GM21786 (cell line): ENCODE data around the gene EXOC4.

Experiments used
- ATAC-seq: cut with Tn5 transposase; IDR thresholded peaks from one replicate; pipeline ENCODE4 v1.9.1; 2021; ENCODE audit not compliant: unreplicated experiment

Gene EXOC4

DNA sequence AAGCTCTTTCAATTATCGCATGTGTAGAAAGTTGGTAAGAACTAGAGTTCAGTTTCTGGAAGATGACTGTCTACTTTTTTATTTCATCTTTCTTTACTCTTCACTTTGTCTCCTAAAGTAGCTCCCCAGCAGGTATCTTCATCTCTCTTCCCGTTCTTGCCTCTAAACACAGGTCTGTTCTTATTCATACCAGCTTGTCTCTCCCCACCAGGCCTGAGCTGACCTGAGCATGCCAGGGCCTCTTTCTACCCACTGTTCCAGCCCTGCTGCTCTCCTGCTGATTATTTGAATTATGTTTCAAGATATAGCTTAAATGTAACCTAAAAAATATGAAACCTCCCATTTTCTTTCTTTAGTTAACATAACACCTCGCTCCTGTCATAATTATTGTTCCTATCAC lies 488.2 kb downstream of the EXOC4 start:
- ATAC-seq, result no peak

DNA sequence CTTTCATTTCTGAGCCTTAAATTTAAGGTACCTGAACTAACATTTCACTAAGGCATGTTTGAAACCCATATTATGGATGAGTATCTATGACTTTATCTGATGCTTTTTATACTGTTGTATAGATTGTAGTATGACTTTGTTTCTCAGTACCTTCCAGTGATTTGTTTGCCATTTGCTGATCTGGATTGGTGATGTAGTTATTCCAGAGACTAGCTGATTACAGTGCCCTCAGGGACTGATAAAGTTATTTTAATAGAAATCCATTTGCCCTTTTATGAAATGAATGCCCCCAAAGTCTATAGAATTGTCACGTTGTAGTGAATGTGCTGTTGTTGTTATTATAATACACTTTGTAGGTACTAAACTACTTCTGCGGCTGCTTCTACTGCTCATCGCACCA lies 488.8 kb downstream of the EXOC4 start:
- no peak for ATAC-seq

DNA sequence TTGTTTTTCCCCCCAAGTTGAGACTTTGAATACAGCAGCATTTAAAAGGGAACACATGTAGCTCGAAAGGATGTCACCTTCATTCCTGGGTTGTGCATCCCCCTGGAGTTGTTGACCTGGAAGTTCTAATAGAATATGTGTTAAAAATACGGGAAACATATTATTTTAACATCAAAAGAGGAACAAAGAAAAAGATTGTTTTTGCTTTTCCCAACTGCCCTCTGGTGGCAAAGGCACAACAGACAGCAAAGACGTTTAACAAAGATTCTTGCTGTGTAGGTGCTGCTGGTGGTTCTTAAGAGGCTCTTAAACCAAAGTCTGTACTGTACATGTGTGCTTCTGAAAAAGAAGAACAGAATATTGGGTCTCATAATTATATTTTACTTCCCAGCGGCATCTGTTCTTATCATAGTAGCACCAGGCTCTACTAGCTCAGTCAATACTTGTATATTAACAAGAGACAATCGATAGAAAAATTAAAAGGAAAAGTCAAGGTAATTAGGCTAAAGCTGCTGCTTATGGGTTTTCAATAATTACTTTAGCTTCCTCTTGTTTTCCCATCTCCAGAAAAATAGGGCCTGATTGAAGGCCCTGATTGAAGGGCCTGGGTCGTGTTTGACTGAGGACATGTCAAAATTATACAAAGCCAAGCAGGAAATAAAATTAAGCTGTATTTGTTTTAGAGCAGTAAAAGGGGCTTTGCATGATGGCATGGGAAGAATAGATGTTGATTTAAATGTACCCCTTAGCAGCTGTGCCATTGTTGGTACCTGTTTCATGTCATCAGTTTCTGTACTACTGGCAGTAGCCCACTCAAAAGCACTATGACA lies 490.0 kb downstream of the EXOC4 start:
- ATAC-seq, result no peak

DNA sequence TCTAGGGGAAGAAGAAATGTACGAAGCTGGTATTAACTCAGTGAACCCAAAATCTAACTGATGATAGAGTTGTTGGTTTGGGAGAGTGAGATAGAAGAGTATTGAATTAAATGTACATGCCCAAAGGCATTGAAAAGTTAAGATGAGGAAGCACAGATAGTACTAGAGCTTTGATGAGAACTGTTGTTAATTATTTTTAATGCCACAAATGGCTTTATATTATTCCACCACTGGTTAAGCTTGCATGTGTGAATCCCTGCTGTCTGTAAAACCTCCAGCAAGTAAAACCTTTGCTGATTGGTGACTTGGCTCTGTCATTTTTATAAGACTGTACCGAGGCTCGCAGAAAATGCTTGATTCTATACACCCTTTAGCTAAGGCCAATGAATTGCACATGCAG lies 491.6 kb downstream of the EXOC4 start:
- no peak for ATAC-seq

DNA sequence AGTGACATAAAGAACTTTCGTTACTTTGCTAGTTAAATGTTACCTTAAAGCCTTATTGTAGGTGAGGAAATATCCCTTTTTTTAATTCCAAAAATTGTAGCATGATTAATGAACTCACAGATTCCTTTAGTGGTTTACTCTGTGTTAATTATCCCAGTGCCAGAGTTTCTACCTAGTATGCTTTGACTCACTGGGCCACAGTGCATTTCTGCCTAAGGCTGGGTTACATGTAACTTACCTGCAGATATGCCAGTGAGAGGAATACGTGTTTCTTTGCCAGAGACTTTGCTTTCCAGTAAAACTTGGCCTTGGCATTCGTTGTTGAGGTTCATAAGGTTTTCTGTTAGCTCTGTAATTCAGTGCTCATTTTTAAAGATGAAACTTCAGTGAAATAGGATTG lies 493.4 kb downstream of the EXOC4 start:
- no peak for ATAC-seq

DNA sequence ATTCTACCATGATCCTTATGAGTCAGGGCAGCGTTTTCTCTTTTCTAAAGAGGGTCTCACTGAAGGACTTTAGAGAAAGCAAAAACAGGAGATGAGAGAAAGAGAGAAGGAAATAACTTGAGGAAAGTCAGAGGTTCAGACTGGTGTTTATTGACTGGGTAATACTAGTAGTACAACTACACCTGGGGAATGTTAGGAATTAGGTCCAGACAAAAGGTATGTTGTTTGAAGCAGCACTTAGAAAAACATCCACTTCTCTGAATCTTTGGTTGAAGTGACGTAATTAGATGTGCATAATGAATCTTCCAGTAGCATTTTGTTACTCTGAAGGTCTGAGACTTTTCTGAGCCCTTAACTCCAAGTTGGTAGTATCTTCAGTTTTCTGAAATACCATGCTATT lies 494.0 kb downstream of the EXOC4 start:
- ATAC-seq, result no peak

DNA sequence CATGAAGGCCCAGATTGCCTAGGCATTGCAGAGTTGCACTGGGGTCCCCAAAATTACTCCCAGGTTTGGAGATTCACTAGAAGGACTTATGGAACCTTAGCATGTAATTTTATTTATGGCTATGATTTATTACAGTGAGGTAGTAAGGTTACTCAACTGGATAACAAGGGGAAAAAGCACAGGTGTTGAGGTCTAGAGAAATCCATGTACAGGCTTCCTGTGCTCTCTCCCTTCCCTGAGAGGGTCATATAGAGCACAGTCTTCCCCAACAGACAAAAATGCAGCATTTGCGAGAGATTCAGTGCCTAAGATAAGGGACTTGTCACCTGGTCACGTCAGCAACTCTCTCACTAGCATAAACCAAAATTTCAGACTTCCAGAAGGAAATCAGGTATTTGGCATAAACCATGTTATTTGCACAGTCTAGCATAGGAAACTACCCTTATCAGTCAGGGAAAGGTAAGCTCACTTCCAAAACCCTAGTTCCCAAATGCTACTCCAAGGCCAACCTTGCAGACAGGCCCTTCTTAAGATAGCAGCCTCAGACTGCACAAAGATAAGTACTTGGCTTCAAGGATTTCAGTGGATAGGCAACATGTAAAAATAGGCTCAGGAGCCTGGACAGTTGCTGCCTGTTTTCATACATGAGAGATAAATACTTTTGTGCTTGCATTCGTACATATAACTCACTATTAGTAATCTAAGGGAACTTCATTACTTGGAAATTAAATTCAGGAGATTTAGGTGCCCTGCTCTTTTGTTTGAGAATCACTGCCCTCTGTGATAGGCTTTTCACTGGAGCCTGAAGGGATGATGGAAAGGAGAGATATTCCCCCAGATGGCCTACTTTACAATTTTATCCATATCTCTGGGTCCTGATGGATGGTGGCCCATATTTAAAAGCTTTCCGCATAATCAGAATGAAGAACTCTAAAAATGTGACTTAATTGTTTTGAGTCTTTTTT lies 495.8 kb downstream of the EXOC4 start:
- ATAC-seq, result no peak

DNA sequence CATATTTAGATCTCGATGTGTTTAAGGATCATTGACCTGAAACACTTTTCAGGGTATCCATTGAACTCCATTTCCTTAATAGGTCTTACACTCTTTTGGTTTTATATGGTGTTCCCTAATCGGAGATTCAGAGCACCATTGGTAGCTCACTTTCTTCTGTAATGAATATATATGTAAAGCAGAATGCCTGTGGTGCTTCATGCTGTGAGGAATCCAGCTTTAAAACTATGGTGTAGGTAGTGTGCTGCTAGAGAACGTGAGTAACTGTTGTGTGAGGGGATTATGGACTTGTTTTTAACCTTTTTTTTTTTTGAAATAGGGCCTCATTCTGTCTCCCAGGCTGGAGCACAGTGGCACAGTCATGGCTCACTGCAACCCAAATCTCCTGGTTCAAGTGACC lies 497.4 kb downstream of the EXOC4 start:
- no peak for ATAC-seq

DNA sequence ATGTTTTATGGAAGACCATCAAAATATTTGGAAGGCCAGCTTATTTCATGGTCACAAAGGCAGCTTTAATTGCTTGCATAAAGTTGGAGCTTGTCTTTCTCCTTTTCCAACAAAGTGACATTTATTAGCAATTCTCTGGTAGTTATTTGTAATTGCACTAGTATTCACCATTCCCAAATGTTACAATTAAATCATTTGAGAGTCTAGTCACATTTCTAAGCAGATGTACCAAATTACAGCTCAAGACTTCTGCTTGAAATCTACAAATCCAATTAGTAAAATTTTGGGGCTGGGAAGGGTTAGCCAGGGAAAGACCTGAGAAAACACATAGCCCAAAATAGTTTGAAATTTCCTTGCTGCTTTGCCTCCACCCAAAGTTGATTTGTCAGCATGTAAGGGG lies 498.2 kb downstream of the EXOC4 start:
- ATAC-seq, result no peak

DNA sequence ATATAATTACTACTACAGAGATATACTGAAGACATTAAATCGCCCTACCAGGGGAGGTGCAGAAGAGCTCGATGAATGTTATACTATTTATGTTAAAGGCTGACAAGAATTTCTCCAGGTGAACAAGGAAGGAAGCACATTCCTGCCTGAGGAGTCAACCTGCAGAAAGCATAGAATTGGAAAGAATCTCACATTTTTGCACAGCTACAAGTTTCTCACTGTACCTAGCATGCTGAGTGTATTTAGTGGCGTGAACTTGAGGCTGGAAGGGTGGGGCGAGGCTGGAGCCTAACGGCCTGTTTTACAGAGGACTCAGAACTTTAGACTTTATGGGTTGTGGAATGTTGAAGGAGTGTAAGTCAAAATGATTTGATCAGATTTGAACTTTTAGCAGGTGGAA lies 500.6 kb downstream of the EXOC4 start:
- no peak for ATAC-seq

DNA sequence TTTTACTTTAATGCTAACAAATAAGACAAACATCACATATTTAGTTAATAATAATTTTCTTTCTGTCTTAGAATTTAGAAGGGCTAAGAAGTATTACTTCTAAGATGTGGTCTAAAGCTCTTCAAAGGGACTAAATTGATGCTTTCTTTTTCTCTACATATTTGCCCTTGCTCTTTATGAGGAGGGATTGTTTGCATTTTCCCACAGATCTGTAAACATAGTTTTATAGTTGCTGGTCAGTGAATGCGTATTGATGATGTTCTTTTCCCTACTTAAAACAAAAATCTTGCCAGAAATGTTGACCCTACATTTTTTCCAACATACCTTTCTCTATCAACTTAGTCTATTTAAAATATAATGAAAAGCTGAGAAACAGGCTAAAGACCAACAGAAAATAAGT lies 501.8 kb downstream of the EXOC4 start:
- ATAC-seq, result no peak

DNA sequence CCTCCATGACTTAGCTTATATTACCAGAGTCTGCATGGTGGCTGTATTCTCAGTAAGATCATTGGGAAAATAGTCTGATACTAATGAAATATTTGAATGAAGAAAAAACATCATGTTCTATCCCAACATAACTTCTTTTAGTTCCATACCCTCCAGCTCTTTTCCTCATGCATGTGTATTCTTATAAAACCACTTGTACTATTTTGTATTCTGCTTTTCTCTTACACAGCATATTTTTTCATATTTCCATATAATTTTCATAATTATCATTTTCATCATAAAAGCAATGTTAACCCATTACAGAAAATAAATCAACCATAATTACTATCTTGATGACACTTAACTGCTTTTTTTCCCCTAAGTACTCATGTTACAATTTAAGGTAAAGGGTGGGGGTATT lies 503.0 kb downstream of the EXOC4 start:
- ATAC-seq, result no peak

DNA sequence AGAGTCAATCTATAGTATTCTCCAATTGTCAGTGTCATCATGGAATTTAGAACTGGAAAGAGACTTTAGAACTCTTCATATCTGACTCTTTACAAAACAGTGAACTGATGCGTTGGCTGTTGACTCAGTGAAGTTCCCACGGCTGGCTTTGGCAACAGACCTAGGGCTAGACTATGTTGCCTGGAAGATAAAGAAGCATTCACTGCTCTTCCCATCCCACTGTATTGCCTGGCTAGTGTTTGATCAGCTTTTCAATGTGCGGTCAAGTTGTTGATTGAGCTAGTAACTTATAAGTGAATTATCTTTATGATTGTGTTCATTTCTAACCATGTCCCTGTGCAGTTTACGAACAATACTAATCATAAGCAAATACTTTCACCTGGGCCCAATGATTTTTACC lies 508.6 kb downstream of the EXOC4 start:
- ATAC-seq, result no peak

DNA sequence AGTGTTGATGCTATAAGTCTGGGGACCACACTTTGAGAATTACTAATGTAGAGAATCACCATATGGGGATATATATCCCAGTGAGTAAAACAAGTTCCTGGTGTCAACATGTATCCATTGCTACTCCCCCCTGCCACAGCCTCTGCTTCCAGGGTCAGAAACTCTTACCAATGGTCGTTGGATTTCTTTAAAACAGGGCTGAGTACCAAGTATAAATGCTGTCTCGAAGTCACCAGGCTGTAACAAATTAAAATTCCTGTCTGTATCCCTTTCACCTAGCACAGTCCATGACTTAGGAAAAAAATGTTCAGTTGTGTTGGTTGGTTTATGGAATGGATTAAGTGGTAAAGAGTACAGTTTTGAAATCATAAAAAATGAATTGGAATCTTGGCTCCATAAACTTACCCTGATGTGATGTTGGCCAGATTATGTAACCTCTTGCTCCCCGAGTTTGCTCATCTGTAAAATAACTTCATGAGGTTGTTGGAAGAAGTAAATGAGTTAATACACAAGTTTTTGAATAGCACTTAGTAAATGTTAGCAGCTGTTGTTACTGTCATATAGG lies 510.3 kb downstream of the EXOC4 start:
- ATAC-seq, result no peak

DNA sequence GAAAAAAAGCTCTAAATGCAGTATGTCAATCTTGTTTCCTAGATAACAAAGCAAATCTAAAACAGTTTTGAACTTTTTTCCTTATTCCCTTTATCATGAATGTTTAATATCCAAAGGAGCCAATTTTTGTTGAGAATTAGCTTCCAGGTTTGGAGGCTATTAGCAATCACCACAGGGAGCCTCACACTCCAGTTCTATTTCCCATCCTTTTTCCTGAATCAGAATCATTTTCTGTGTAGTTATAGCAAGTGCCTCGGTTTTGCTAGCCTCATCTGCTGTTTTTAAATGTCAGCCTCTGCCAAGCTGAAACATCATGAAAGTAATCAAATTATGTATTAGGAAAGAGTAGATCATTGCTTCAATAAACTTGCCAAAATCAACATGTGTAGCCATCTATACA lies 516.8 kb downstream of the EXOC4 start:
- no peak for ATAC-seq

DNA sequence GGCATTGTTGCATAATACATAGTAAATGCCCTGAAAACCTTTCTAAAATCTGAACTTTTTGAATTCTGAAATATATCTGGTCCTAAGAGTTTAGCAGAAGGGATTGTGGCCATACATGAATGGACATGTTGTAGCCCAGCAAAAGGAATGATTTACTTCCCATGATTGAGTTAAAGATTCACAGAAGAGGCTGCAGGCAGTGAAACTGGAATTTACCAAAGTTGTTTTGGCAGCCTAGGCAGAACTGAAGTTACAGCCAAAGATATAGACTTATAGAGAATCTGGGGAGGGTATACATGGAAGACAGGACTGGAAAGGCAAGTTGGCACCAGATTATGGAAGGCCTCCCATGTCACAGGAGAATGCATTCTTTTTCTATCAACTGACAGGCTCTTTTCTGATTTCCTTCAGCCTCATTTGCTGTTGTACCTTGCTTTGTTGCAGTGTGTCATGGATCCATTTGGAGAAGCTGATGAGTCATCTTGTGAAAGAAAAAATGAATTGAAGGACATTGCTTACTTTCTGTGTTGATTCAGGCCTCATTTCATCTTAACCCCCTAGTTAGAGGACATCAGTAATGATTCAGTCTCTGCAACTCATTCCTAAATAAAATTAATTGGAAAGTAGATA lies 518.1 kb downstream of the EXOC4 start:
- ATAC-seq, result no peak

DNA sequence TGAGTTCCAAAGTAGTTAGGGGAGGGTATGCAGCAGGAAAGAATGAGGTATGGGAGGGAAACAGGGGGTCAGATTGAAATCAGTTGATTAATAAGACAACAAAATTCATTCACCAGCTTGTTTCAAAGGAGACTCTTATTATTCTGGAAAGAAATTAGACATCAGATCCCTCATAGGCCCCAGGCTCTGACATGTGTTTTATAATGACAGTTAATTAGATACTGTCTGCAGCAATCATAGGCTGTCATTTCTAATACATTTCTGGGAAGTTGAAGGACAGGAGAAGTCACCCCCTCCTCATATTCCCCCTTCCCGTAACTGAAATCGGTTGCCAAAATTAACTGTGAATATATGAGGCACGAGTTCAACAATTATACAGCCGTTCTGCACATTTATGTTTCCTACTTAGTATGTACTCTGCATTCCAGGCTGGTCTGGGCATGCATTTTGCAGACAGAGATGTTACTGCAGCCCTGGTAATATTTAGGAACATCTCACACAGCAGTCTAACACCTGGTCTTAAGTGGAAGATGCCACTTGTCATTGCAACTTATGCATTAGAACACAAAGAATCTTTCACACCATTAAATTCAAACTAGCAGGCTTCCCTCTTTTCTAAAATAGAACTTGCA lies 519.0 kb downstream of the EXOC4 start:
- no peak for ATAC-seq

DNA sequence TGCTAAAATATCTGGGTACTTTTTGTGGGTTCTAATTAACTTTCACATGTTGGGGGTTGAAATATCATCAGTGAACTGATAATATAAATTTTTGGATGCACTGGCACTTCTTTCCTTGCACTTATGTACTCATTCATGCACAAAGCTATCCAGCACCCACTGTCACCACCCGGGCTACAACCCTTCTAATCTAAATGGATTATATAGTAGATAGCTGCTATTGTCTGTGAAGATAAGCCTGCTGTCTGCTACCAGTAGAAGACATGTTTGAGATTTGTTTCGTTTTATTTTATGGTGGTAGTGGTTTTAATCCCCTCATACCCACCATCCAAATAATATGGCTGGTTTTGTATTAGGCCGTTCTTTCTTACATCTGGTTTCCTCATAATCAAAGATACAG lies 520.7 kb downstream of the EXOC4 start:
- no peak for ATAC-seq

DNA sequence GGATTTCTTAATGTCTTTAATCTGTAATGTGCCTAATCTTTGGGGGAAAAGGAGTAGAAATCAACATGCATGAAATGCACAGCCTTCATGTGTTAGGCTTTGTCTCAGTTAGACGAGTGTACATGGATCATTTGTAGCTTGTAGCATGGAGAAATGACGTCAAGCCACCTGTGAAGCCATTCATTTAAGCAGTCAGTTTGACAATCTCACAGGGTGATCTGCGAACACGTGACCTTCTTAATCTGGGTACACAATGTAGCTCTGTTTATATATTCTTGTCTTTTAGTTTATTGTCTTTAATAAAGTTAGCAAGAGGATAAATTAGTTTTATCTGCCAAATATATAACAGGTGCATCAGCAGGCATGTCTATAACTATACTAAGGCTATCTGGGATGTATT lies 522.3 kb downstream of the EXOC4 start:
- no peak for ATAC-seq

DNA sequence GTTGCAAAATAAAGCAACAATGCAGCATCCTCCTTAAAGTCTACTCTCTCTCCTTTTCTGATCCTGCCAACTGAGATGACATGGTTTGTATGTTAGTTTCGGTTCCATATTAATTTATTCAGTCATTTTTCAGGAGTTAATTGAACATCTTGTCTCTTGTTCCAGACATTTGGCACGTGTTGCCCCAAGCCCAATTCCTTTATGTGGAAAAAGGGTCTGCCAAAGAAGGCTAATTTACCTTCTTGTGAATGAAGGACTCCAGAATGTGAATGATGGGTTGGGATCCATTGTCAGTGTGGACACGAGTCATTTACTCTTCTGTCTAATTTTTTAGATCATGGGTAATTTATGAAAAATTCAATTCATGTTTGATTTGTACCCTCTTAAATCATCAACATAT lies 523.4 kb downstream of the EXOC4 start:
- ATAC-seq, result no peak

DNA sequence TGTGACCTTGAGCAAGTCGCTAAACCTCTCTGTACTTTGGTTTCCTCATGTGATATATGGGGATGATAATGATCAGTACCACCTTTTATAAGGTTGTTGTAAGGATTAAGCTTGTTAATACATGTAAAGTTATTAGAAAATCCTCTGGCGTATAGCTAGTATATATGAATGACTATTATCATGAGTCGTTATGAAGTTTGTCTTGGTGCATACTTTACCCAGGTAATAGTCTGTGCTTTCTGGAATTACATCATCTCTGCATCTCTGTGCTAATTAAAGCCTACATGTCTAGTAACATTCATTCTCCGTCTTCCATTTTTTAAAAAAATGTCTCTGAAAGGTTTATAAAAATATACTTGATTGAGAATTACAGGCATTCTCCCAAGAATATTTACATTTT lies 524.8 kb downstream of the EXOC4 start:
- no peak for ATAC-seq
